IMR-90 (cell line): ENCODE data around the gene PTPRK. TPM values are rescaled to one million over a fixed set of nuclear protein-coding genes. Genes with fewer than 3 reads are reported as not detected.
"Not testable (repeated sequence)": the region's sequence is repeated elsewhere in the genome, so short reads cannot be mapped to it uniquely, and the experiment has no call there.

Experiments used
- ATAC-seq: fragments of 200-7000 bp; cut with Tn5 transposase; 2 replicates; pipeline ENCODE4 v1.9.1; 2020; ENCODE audit warnings: low read depth, mild to moderate bottlenecking, moderate library complexity
- BruUV-seq: library from RNA; stranded (reverse); fragments of 400-500 nt; replicated peaks from 2 replicates; lab custom pipeline; 2021; lab: Mats Ljungman, UMichigan
- CTCF ChIA-PET: fragments of 300-600 bp; formaldehyde crosslinking; extraction: SDS; loops from one replicate; lab custom pipeline; 2021; ENCODE audit warnings: antibody characterized with exemption; lab: Yijun Ruan, JAX
- POLR2A ChIA-PET: fragments of 300-600 bp; sonication (Branson Sonifier 250); formaldehyde crosslinking; loops from one replicate; lab custom pipeline; 2022; ENCODE audit warnings: antibody characterized with exemption; ENCODE audit not compliant: unreplicated experiment; lab: Charles Lee
- DNase-seq: peaks from one replicate; pipeline ENCODE4 v3.0.0; 2013
- H2AFZ ChIP-seq: replicated peaks from 2 replicates; pipeline ENCODE3; 2013; ENCODE audit warnings: low read length, mild to moderate bottlenecking; ENCODE audit not compliant: poor library complexity
- H2AK5ac ChIP-seq: 2 replicates; pipeline ENCODE4 v1.6.1; 2013; ENCODE audit warnings: low read depth, low read length, inconsistent platforms
- H2AK9ac ChIP-seq: replicated peaks from 2 replicates; pipeline ENCODE3; 2013; ENCODE audit warnings: mild to moderate bottlenecking, low read depth, low read length, moderate library complexity; ENCODE audit not compliant: poor library complexity
- H2BK120ac ChIP-seq: 2 replicates; pipeline ENCODE4 v1.6.1; 2013; ENCODE audit warnings: low read depth, low read length, inconsistent platforms
- H2BK15ac ChIP-seq: 3 replicates; pipeline ENCODE4 v1.6.1; 2013; ENCODE audit warnings: low read depth, low read length, inconsistent platforms
- H2BK20ac ChIP-seq: 2 replicates; pipeline ENCODE4 v1.6.1; 2013; ENCODE audit warnings: low read depth, mild to moderate bottlenecking, inconsistent platforms, low read length, moderate library complexity
- H2BK5ac ChIP-seq: 2 replicates; pipeline ENCODE4 v1.6.1; 2013; ENCODE audit warnings: mild to moderate bottlenecking, low read depth, low read length, inconsistent platforms; ENCODE audit not compliant: poor library complexity, severe bottlenecking
- H3K14ac ChIP-seq: replicated peaks from 2 replicates; pipeline ENCODE4 v1.6.1; 2013; ENCODE audit warnings: low read depth, low read length, inconsistent platforms
- H3K18ac ChIP-seq: 2 replicates; pipeline ENCODE4 v1.6.1; 2013; ENCODE audit warnings: low read depth, low read length, control low read depth
- H3K23ac ChIP-seq: 2 replicates; pipeline ENCODE4 v1.6.1; 2013; ENCODE audit warnings: low read depth, low read length, inconsistent platforms
- H3K27ac ChIP-seq: 2 replicates; pipeline ENCODE4 v1.5.1; 2013; ENCODE audit warnings: mild to moderate bottlenecking, control low read depth, low read length; ENCODE audit not compliant: insufficient read depth
- H3K27me3 ChIP-seq: 2 replicates; pipeline ENCODE4 v1.6.1; 2013; ENCODE audit warnings: low read length; ENCODE audit not compliant: control insufficient read depth, insufficient read depth
- H3K36me3 ChIP-seq: 2 replicates; pipeline ENCODE4 v1.6.1; 2013; ENCODE audit warnings: low read length, mixed read lengths; ENCODE audit not compliant: control insufficient read depth, insufficient read depth
- H3K4ac ChIP-seq: 2 replicates; pipeline ENCODE4 v1.6.1; 2013; ENCODE audit warnings: low read depth, low read length, inconsistent platforms
- H3K4me1 ChIP-seq: 2 replicates; pipeline ENCODE4 v1.6.1; 2013; ENCODE audit warnings: low read length, mixed read lengths; ENCODE audit not compliant: control insufficient read depth, insufficient read depth
- H3K4me2 ChIP-seq: 2 replicates; pipeline ENCODE4 v1.6.1; 2013; ENCODE audit warnings: low read depth, mild to moderate bottlenecking, control low read depth, low read length, moderate library complexity
- H3K4me3 ChIP-seq: 2 replicates; pipeline ENCODE4 v1.5.1; 2013; ENCODE audit warnings: low read depth, mild to moderate bottlenecking, control low read depth, low read length, moderate library complexity; ENCODE audit not compliant: insufficient read depth
- H3K56ac ChIP-seq: 2 replicates; pipeline ENCODE4 v1.6.1; 2013; ENCODE audit warnings: low read length, inconsistent platforms; ENCODE audit not compliant: insufficient read depth; ENCODE audit errors: extremely low read depth
- H3K79me1 ChIP-seq, 2 experiments: 2 replicates each; pipeline ENCODE4 v1.6.1; 2013; ENCODE audit warnings: low read length in 2 of 2, inconsistent platforms in 1 of 2, low read depth in 1 of 2
- H3K9ac ChIP-seq: 2 replicates; pipeline ENCODE4 v1.6.1; 2013; ENCODE audit warnings: low read depth, low read length, control low read depth
- H3K9me1 ChIP-seq: 2 replicates; pipeline ENCODE4 v1.6.1; 2013; ENCODE audit warnings: low read length, inconsistent platforms; ENCODE audit not compliant: insufficient read depth
- H3K9me3 ChIP-seq: 2 replicates; pipeline ENCODE4 v1.6.1; 2013; ENCODE audit warnings: low read length; ENCODE audit not compliant: control insufficient read depth, insufficient read depth
- H4K20me1 ChIP-seq: 2 replicates; pipeline ENCODE4 v1.6.1; 2013; ENCODE audit warnings: low read length, inconsistent platforms; ENCODE audit not compliant: insufficient read depth
- H4K5ac ChIP-seq: 2 replicates; pipeline ENCODE4 v1.6.1; 2013; ENCODE audit warnings: mild to moderate bottlenecking, low read depth, low read length, control low read depth
- H4K8ac ChIP-seq, 2 experiments: 2 replicates each; pipeline ENCODE4 v1.6.1; 2013; ENCODE audit warnings: low read depth in 2 of 2, low read length in 2 of 2, control low read depth in 1 of 2, inconsistent platforms in 1 of 2
- H4K91ac ChIP-seq: 2 replicates; pipeline ENCODE4 v1.6.1; 2013; ENCODE audit warnings: low read depth, low read length, inconsistent platforms; ENCODE audit not compliant: insufficient read depth
- WGBS, 2 experiments: methylation state at CpG; one replicate each; pipeline versions ENCODE4 v1.1.5 to v1.1.7; 2013; ENCODE audit warnings: missing lambda C conversion rate in 2 of 2; ENCODE audit not compliant: insufficient read length in 1 of 2; ENCODE audit errors: extremely low coverage in 2 of 2; 5-methylcytosine and 5-hydroxymethylcytosine counted together
- dilution Hi-C: fragments of 300-500 bp; cut with HindIII; formaldehyde crosslinking; loops from one replicate; pipeline ENCODE4 v1.14.3; 2018; ENCODE audit warnings: low sequenced_read_pairs; ENCODE audit not compliant: unreplicated experiment
- in situ Hi-C: fragments of 300-500 bp; cut with MboI; formaldehyde crosslinking; loops from 3 replicates; pipeline ENCODE4 v1.14.3; 2019; ENCODE audit warnings: low sequenced_read_pairs, inconsistent platforms, mixed read lengths
- intact Hi-C: fragments of 100-400 bp; cut with micrococcal nuclease; formaldehyde crosslinking; loops from 2 replicates; pipeline ENCODE4 v1.10.0; 2022
- polyA plus RNA-seq, 3 experiments: library from polyadenylated mRNA; depleted of rRNA; stranded (reverse); fragments of >200 nt; gene quantifications; 2 replicates each; pipeline ENCODE4 v1.2.3, GENCODE V29; 2012; ENCODE audit warnings: low replicate concordance in 1 of 3
- total RNA-seq: library from RNA; depleted of rRNA; stranded (reverse); fragments of >200 nt; gene quantifications from 2 replicates; pipeline ENCODE4 v1.2.3, GENCODE V29; 2012

PTPRK gene
- total and polyA plus RNA-seq, 2 of the 4 experiments (the other 2 are of a cell fraction): 18.0 to 80.8 TPM

- H3K56ac ChIP-seq, H2AK5ac ChIP-seq, intact Hi-C loops, H4K8ac ChIP-seq, H3K18ac ChIP-seq, H3K9ac ChIP-seq, H2AK9ac ChIP-seq, H2AFZ ChIP-seq, H2BK5ac ChIP-seq, H3K14ac ChIP-seq, DNase-seq, H2BK20ac ChIP-seq, H3K4me1 ChIP-seq, H2BK120ac ChIP-seq, dilution Hi-C loops, POLR2A ChIA-PET, H3K4me3 ChIP-seq, H4K5ac ChIP-seq, H2BK15ac ChIP-seq, ATAC-seq, H3K23ac ChIP-seq, H4K91ac ChIP-seq, H3K27ac ChIP-seq, H3K9me3 ChIP-seq, H3K4me2 ChIP-seq, H3K27me3 ChIP-seq, in situ Hi-C loops, H3K36me3 ChIP-seq, H3K4ac ChIP-seq, BruUV-seq: not testable (repeated sequence)
- peaks cover 40% of the 10 kb centered on the region; the same call in 1 of the 2 replicates for H4K20me1 ChIP-seq
- H3K79me1 ChIP-seq: peaks cover 49 to 65% of the 10 kb centered on the region in 2 experiments
- H3K9me1 ChIP-seq: peaks cover 17% of the 10 kb centered on the region
- WGBS, 2 experiments: no CpG with 5 or more reads among the region's 1 CpG
- CTCF ChIA-PET: interaction anchor here (0.6 kb wide), 1 partner anchor 14 kb away, joined by 3 read pairs; no protein-coding TSS in a partner anchor
Observed at GRCh38 chr6:128486580-128486979, 33.8 kb downstream of the PTPRK start.
